Thyroid gland (tissue), 4 donors: ENCODE data around the gene ENDOG. TPM values are rescaled to one million over a fixed set of nuclear protein-coding genes. Genes with fewer than 3 reads are reported as not detected.

ENCODE experiments used
- DNase-seq, 2 donors: peaks; one replicate each; pipeline ENCODE4 v3.0.0-alpha.2; 2019
- H3K27ac ChIP-seq, 3 donors: fragments of 200-600 bp; sonication (generic); 1 replicate in 2 of 3; 2 replicates in 1 of 3; pipeline ENCODE4 v1.5.1; 2016 to 2019; ENCODE audit warnings: mild to moderate bottlenecking in 1 of 3, moderate library complexity in 1 of 3
- H3K27me3 ChIP-seq: fragments of 200-600 bp; sonication (generic); one replicate; pipeline ENCODE4 v1.5.1; 2019
- H3K36me3 ChIP-seq, 2 donors: fragments of 200-600 bp; sonication (generic); one replicate each; pipeline ENCODE4 v1.5.1; 2016 to 2019
- H3K4me1 ChIP-seq, 2 donors: fragments of 200-600 bp; sonication (generic); one replicate each; pipeline ENCODE4 v1.5.1; 2017 to 2019
- H3K4me3 ChIP-seq, 3 donors: fragments of 200-600 bp; sonication (generic); replicated peaks in 1 of 3; 1 replicate in 2 of 3; 2 replicates in 1 of 3; pipeline ENCODE4 v1.5.1; 2016; ENCODE audit warnings: mild to moderate bottlenecking in 1 of 3
- H3K9me3 ChIP-seq: fragments of 200-600 bp; sonication (generic); one replicate; pipeline ENCODE4 v1.5.1; 2017
- CTCF ChIP-seq, 6 experiments: fragments of 200-600 bp in 3 of 6; fragments of 450-650 bp in 3 of 6; sonication (generic) in 3 of 6; IDR thresholded peaks; one replicate each; pipeline ENCODE4 v1.5.1; 2016 to 2019; ENCODE audit warnings: antibody characterized with exemption in 6 of 6, mild to moderate bottlenecking in 2 of 6, inconsistent platforms in 1 of 6, moderate library complexity in 1 of 6
- POLR2A ChIP-seq, 2 donors: fragments of 450-650 bp; IDR thresholded peaks; one replicate each; pipeline ENCODE4 v1.6.1; 2017; ENCODE audit warnings: antibody characterized with exemption in 2 of 2, mild to moderate bottlenecking in 2 of 2, moderate library complexity in 1 of 2
- WGBS, 2 donors: methylation state at CpG; one replicate each; pipeline ENCODE4 v1.1.5; 2017; 5-methylcytosine and 5-hydroxymethylcytosine counted together
- intact Hi-C: fragments of 100-400 bp; cut with DNase I; formaldehyde crosslinking; loops from one replicate; pipeline ENCODE4 v1.15.1; 2023
- total RNA-seq, 4 donors: library from RNA; depleted of rRNA; stranded (reverse); fragments of >200 nt; gene quantifications; one replicate each; pipeline ENCODE4 v1.2.3, GENCODE V29; 2016

Gene ENDOG
- total RNA-seq, 4 donors from 2014 or later, result 15.2 to 74.6 (median 40.1) TPM

DNA sequence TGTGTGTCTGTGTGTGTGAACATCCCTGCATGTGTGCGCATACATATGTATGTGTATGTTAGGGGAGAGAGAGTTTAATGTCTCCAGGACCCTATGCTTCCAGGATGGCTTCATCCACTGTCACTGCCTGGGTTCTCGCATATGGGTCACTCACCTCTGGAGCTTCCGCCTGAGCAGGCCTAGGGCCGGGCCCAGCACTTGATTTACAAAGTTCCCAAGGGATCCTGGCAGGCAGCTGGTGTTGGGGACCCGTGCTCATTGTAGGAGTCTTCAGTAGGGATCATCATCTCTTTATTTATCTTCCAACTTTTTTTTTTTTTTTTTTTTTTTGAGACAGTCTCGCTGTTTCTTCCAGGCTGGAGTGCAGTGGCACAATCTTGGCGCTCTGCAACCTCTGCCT is 18.2 kb upstream of the ENDOG start:
- WGBS, 2 donors, result 94 to 96% methylated on average over 7 of the region's 7 CpGs
- intact Hi-C loops, result no loop called here
- Histone ChIP-seq H3K27ac (no peak overlapping the region), H3K4me1 (no peaks in the 10 kb centered on the region), H3K36me3 (peaks cover 40 to 63% of the 10 kb centered on the region in 2 donors), H3K27me3 (no peaks in the 10 kb centered on the region), H3K9me3 (no peaks in the 10 kb centered on the region), H3K4me3 (no peak overlapping the region)
- TF ChIP-seq CTCF (IDR thresholded peaks at IDR 0.05), result no peak
- TF ChIP-seq POLR2A (IDR thresholded peaks at IDR 0.05), result no peak
- no peak for DNase-seq

DNA sequence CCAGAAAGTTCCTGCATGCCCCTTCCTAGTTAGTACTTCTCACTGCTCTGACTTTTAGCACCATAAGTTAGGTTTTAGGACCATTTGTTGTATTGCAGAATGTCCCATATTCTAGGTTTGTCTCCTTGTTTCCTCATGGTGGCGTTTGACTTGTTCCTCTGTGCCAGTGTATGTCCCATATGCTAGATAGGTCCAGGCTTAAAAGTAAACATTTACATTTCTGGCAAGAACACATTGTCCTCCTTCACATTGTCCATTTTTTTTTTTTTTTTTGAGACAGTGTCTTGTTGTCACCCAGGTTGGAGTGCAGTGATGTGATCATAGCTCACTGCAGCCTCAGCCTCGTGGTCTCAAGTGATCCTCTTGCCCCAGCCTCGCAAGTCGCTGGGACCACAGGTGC is 15.8 kb upstream of the ENDOG start:
- Histone ChIP-seq H3K4me1 (no peaks in the 10 kb centered on the region), H3K27me3 (no peaks in the 10 kb centered on the region), H3K9me3 (no peaks in the 10 kb centered on the region), H3K4me3 (no peak overlapping the region), H3K36me3 (peaks cover 50 to 69% of the 10 kb centered on the region in 2 donors), H3K27ac (no peak overlapping the region)
- no peak for DNase-seq
- TF ChIP-seq POLR2A (IDR thresholded peaks at IDR 0.05) (no peak), CTCF (IDR thresholded peaks at IDR 0.05) (no peak)
- 93 to 97% methylated on average over 4 of the region's 4 CpGs for WGBS, 2 donors
- intact Hi-C loops, result no loop called here

GRCh38 chr9:128805661-128806060 is 12.6 kb upstream of the ENDOG start:
- TF ChIP-seq POLR2A (IDR thresholded peaks at IDR 0.05) (no peak), CTCF (IDR thresholded peaks at IDR 0.05) (no peak)
- peaks cover 45 to 53% of the 10 kb centered on the region in 2 donors for H3K36me3 ChIP-seq

GRCh38 chr9:128807827-128808226 is 10.5 kb upstream of the ENDOG start:
- intact Hi-C loops, result no loop called here
- Histone ChIP-seq H3K4me3 (no peak overlapping the region), H3K27me3 (no peaks in the 10 kb centered on the region), H3K36me3 (peaks cover 38 to 42% of the 10 kb centered on the region in 2 donors), H3K4me1 (no peaks in the 10 kb centered on the region), H3K27ac (no peak overlapping the region), H3K9me3 (no peaks in the 10 kb centered on the region)
- no peak for DNase-seq
- TF ChIP-seq POLR2A (IDR thresholded peaks at IDR 0.05) (no peak), CTCF (IDR thresholded peaks at IDR 0.05) (no peak)
- WGBS, 2 donors, result 92 to 96% methylated on average over 5 to 8 of the region's 14 CpGs

More at GRCh38 chr9:128805661-128806060, 12.6 kb upstream of the ENDOG start:
- Histone ChIP-seq H3K9me3 (no peaks in the 10 kb centered on the region), H3K27me3 (no peaks in the 10 kb centered on the region), H3K4me3 (no peak overlapping the region), H3K4me1 (no peaks in the 10 kb centered on the region), H3K27ac (no peak overlapping the region)
- no peak for DNase-seq
- intact Hi-C loops, result no loop called here
- WGBS, 2 donors, result 89 to 92% methylated on average over 14 of the region's 14 CpGs

DNA sequence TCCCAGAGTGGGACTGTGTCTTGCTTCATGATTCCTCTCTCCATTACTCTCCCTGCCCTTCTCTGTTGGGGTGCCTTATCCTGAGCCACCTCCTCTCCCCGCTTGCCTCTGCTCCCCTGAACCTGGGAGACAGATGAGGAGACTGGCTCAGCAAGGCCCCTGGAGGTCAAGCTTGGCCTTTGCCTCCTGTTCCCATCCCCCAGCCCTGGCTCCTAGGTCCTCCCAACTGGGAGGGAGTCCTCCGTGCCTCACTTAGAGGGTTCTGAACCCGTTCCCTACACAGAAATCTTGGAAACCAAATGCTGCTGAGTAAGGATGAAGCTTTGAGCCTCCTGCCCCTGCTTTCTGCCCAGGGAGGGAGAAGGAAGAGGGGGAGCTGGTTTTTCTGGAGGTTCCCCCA is 9.8 kb upstream of the ENDOG start:
- Histone ChIP-seq H3K4me3 (no peak overlapping the region), H3K27me3 (no peaks in the 10 kb centered on the region), H3K27ac (no peak overlapping the region), H3K36me3 (peaks cover 31 to 36% of the 10 kb centered on the region in 2 donors), H3K4me1 (no peaks in the 10 kb centered on the region), H3K9me3 (no peaks in the 10 kb centered on the region)
- WGBS, 2 donors, result 78 to 96% methylated on average over 3 of the region's 3 CpGs
- TF ChIP-seq POLR2A (IDR thresholded peaks at IDR 0.05), result no peak
- no peak for TF ChIP-seq CTCF (IDR thresholded peaks at IDR 0.05)
- DNase-seq, result no peak
- intact Hi-C loops, result no loop called here
